Stimulated activated naive CD8-positive, alpha-beta T cell treated with anti-CD3 and anti-CD28 coated beads, Interleukin-15, Interleukin-2, amounts not matched to agents 100 ng/mL and 50 ng/mL, for 24 hours (primary cell): ENCODE data around the gene C4BPA.

Experiments
- H3K27ac Mint-ChIP-seq: one replicate; pipeline ENCODE4 v1.8.0; 2021; ENCODE audit warnings: mild to moderate bottlenecking, mixed read lengths
- H3K27me3 Mint-ChIP-seq: one replicate; pipeline ENCODE4 v1.8.0; 2021; ENCODE audit warnings: mixed read lengths
- H3K36me3 Mint-ChIP-seq: one replicate; pipeline ENCODE4 v1.8.0; 2021; ENCODE audit warnings: low read depth, mixed read lengths
- H3K4me1 Mint-ChIP-seq: one replicate; pipeline ENCODE4 v1.8.0; 2021; ENCODE audit warnings: low read depth, mixed read lengths
- H3K4me3 Mint-ChIP-seq: one replicate; pipeline ENCODE4 v1.8.0; 2021; ENCODE audit warnings: mild to moderate bottlenecking, mixed read lengths
- H3K9me3 Mint-ChIP-seq: one replicate; pipeline ENCODE4 v1.8.0; 2021; ENCODE audit warnings: mixed read lengths

The C4BPA gene

GRCh38 chr1:207103892-207104373 lies at the start of gene C4BPA:
Gene C4BPA (plus strand): TSS chr1:207104233. CDS start chr1:207113026, 8,793 bp downstream.
- Mint-ChIP-seq H3K27ac (no peak within 1 kb of the TSS), H3K4me3 (no peak within 1 kb of the TSS), H3K36me3 (no peaks in the 10 kb centered on the region), H3K9me3 (no peaks in the 10 kb centered on the region), H3K4me1 (no peaks in the 10 kb centered on the region), H3K27me3 (peaks cover 12% of the 10 kb centered on the region)

DNA sequence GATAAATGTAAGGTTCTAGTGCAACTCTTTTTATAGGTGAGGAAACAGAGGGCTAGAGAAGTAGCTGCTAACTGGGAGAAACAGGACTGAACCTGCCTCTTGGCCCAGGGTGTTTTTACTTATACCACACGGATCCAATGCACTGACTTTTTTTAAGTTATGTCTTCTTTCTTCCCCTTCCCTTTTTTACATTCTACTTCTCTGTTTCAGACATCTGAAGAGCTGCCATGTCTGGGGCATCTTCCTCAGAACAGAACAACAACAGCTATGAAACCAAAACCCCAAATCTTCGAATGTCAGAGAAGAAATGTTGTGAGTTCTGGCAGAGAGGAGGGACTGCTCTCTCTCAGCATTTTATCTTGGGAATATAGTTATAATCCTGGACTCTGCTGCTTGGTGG lies 49.5 kb upstream of the C4BPA start:
- no peaks in the 10 kb centered on the region for H3K27me3 Mint-ChIP-seq
- no peak overlapping the region for H3K27ac Mint-ChIP-seq
- peaks cover 44% of the 10 kb centered on the region for H3K4me1 Mint-ChIP-seq
- H3K9me3 Mint-ChIP-seq: no peaks in the 10 kb centered on the region
- H3K36me3 Mint-ChIP-seq: peaks cover 3% of the 10 kb centered on the region
- H3K4me3 Mint-ChIP-seq: no peak overlapping the region

DNA sequence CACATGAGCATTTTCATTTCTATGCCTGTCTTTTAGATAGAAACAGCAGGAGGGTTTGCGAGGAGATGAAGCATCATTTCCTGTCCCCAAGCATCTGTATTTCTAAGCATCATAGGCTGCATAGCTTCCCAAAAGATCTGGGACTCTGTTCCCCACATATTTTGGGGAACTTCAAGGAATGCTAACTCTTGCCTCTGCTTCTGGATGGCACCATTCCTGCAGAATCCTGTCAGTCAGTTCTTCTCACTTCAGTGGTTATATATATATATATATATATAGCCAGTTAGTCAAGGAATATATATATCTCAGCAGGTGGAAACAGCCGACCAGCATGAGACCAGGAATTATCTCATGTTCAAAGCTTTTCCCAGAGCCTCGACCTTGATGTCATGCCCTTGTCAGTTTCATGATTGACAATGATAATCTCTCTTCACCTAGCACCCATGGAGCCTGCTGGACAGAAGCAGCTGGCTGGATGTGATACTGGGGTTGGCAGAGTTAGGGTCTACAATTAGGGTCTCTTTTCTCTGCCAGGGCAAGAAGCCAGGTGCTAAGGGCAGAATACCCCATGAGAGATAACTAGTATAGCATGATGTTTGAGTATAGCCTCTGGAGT lies 48.5 kb upstream of the C4BPA start:
- H3K27ac Mint-ChIP-seq: no peak overlapping the region
- H3K9me3 Mint-ChIP-seq: no peaks in the 10 kb centered on the region
- no peaks in the 10 kb centered on the region for H3K27me3 Mint-ChIP-seq
- peaks cover 39% of the 10 kb centered on the region for H3K4me1 Mint-ChIP-seq
- H3K36me3 Mint-ChIP-seq: no peaks in the 10 kb centered on the region
- H3K4me3 Mint-ChIP-seq: no peak overlapping the region

- Mint-ChIP-seq H3K27me3 (no peaks in the 10 kb centered on the region), H3K4me3 (no peak overlapping the region), H3K27ac (no peak overlapping the region), H3K36me3 (no peaks in the 10 kb centered on the region), H3K9me3 (no peaks in the 10 kb centered on the region), H3K4me1 (peaks cover 31% of the 10 kb centered on the region)
These were observed 47.4 kb upstream of the C4BPA start for GRCh38 chr1:207056673-207057072.

- Mint-ChIP-seq H3K36me3 (peaks cover 7% of the 10 kb centered on the region), H3K27ac (no peak overlapping the region), H3K9me3 (no peaks in the 10 kb centered on the region)
These were observed 45.8 kb upstream of the C4BPA start for GRCh38 chr1:207058252-207058651.

DNA sequence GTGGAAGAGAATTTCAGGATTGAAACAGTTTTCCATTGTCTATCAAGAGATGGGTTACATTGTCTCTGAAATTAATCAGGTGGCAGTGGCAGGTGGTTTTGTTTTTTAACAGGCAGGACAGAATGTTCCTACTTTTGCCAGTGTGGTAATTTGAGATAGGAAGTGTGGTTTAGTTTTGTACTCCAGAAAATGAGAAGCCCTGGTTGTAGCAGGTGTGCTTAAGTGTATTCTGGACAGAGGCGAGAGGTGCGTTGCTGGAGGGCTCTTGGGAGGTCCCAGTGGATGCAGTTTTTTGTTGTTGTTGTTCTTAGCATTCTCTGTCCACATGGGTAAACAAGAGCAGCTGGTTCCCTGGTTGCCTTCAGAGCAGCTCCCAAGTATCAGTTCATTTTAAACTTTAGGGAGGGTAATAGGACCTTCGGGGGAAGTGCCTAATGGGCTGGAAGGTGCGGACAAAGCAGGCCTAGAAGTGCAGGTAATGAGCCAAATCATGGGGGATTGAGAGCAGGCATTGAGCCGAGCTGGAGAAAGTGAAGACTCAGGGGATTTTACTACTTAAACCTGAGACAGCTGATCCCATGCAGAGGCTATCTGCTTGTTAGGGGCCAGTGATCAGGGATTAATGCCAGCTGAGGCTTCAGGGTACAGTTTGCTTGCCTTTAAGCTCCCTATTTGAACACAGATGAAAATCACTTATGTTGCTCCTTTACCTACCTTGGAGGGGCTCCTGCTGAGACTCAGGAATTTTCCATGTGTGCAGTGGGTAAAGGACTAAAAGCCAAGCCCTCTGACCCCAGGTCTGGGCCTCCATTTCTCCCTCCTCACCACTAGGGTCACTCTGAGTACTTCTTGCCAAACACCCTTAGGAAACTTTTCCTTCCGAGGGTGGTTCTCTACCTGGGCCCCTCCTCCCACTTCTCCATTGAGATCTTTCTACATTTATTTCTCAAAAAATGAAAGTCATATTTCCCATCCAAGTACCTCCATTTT lies 44.9 kb upstream of the C4BPA start:
- Mint-ChIP-seq H3K36me3 (peaks cover 10% of the 10 kb centered on the region), H3K9me3 (no peaks in the 10 kb centered on the region), H3K4me1 (peaks cover 8% of the 10 kb centered on the region), H3K4me3 (no peak overlapping the region), H3K27ac (no peak overlapping the region), H3K27me3 (no peaks in the 10 kb centered on the region)

More at GRCh38 chr1:207058252-207058651, 45.8 kb upstream of the C4BPA start:
- no peaks in the 10 kb centered on the region for H3K27me3 Mint-ChIP-seq
- no peak overlapping the region for H3K4me3 Mint-ChIP-seq
- H3K4me1 Mint-ChIP-seq: peaks cover 15% of the 10 kb centered on the region

DNA sequence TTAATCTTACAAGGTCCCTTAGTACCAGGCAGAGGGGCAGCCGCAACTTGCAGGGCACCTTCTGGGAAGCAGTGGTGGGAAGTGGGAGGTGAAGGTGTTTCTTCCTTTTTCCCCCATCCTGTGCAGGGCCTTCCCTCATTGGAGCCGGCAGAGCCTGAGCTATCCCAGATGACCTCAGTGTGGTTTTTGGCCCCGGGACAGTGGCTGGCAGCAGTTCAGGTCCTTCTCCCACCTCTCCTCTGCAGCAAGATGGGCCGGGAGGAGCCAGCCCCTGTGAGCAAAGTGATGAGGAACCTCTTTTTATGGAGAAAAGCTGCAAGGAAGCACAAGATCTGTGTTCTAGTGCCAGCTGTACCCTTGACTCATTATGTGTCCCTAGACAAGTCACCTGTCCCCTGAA lies 44.2 kb upstream of the C4BPA start:
- Mint-ChIP-seq H3K4me3 (no peak overlapping the region), H3K4me1 (peaks cover 1% of the 10 kb centered on the region), H3K27ac (no peak overlapping the region), H3K27me3 (no peaks in the 10 kb centered on the region), H3K36me3 (peaks cover 10% of the 10 kb centered on the region), H3K9me3 (no peaks in the 10 kb centered on the region)

DNA sequence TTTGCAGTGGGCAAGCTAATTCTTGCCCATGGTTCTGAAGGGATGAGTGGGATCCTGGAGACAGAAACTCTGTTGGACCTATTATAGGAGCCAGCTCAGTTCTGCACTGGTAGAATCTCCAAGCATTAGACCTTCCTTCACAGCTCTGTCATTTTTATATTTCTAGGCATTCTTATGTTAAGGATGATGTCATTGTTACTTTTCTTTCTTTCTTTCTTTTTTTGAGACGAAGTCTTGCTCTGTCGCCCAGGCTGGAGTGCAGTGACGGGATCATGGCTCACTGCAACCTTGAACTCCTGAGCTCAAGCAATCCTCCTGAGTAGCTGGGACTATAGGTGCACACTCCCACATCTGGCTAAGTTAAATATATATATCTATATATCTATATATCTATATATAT lies 43.4 kb upstream of the C4BPA start:
- Mint-ChIP-seq H3K27me3 (no peaks in the 10 kb centered on the region), H3K4me3 (no peak overlapping the region), H3K9me3 (no peaks in the 10 kb centered on the region), H3K36me3 (peaks cover 10% of the 10 kb centered on the region), H3K4me1 (no peaks in the 10 kb centered on the region), H3K27ac (no peak overlapping the region)

- H3K27ac Mint-ChIP-seq: no peak overlapping the region
- H3K36me3 Mint-ChIP-seq: peaks cover 11% of the 10 kb centered on the region
- no peaks in the 10 kb centered on the region for H3K27me3 Mint-ChIP-seq
- H3K4me3 Mint-ChIP-seq: no peak overlapping the region
- H3K4me1 Mint-ChIP-seq: no peaks in the 10 kb centered on the region
- H3K9me3 Mint-ChIP-seq: no peaks in the 10 kb centered on the region
These were observed 42.0 kb upstream of the C4BPA start for GRCh38 chr1:207062058-207062457.

DNA sequence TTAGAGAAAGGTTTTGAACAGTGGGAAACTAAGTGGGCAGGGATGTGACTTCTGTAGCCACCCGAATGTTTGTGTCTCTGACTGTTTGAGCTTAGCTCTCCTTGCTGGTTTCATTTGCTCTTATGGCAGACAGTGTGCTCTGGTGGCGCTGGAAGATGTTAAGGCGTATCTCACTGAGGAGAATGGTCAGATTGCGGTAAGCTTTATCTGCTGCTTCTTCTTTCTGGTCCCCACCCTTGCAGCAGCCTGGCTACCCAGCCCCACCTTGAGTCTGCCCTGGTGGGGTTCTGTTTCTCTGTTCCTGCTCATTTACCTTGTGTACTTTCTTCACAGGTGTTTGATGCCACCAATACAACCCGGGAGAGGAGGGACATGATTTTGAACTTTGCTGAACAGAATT lies 41.0 kb upstream of the C4BPA start:
- Mint-ChIP-seq H3K36me3 (peaks cover 16% of the 10 kb centered on the region), H3K9me3 (no peaks in the 10 kb centered on the region), H3K27me3 (no peaks in the 10 kb centered on the region), H3K4me3 (no peak overlapping the region), H3K4me1 (no peaks in the 10 kb centered on the region), H3K27ac (no peak overlapping the region)

DNA sequence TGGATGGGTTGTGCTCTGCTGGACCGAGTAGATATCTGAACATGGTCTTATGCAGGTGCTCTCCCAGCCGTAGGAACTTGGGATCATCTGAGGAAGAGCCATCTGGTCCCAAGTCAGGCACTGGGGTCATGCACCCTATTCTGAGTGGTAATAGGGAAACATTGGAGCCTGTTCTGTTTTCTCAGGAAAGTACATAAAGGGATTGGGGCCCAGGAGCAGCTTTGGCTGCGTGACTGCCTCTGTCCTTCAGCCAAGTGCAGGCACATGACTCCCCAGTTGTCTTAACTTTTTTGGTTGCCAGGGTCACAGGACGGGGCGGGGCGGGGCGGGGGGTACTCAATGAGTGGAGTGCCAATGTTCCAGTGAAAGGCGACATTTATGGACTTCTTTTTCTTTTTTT lies 39.5 kb upstream of the C4BPA start:
- no peak overlapping the region for H3K27ac Mint-ChIP-seq
- no peaks in the 10 kb centered on the region for H3K27me3 Mint-ChIP-seq
- H3K4me1 Mint-ChIP-seq: peaks cover 8% of the 10 kb centered on the region
- peaks cover 25% of the 10 kb centered on the region for H3K36me3 Mint-ChIP-seq
- no peak overlapping the region for H3K4me3 Mint-ChIP-seq
- H3K9me3 Mint-ChIP-seq: no peaks in the 10 kb centered on the region

DNA sequence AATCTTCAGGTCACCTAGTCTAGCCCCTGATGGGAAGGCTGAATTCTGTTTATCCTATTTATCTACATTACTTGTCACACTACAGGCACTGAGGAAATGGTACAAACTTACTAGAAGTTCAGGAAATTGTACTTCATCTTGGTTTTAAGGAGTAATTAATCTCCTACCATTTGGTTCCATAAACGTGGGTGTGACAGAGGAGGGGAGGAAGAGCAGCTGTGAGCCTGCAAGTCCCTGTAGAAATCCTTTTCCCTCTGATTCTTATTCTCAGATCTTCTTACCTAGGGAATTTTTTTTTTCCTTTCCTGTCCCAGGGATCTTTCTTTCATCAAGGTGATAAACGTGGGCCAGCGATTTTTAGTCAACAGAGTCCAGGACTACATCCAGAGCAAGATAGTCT lies 36.8 kb upstream of the C4BPA start:
- Mint-ChIP-seq H3K27ac (no peak overlapping the region), H3K4me3 (no peak overlapping the region), H3K4me1 (peaks cover 31% of the 10 kb centered on the region)

GRCh38 chr1:207067665-207068064 lies 36.4 kb upstream of the C4BPA start:
- Mint-ChIP-seq H3K36me3 (peaks cover 24% of the 10 kb centered on the region), H3K27me3 (no peaks in the 10 kb centered on the region), H3K4me3 (no peak overlapping the region), H3K27ac (no peak overlapping the region), H3K4me1 (peaks cover 31% of the 10 kb centered on the region), H3K9me3 (no peaks in the 10 kb centered on the region)

More for the DNA sequence above, 36.8 kb upstream of the C4BPA start:
- H3K27me3 Mint-ChIP-seq: no peaks in the 10 kb centered on the region
- no peaks in the 10 kb centered on the region for H3K9me3 Mint-ChIP-seq
- peaks cover 28% of the 10 kb centered on the region for H3K36me3 Mint-ChIP-seq

DNA sequence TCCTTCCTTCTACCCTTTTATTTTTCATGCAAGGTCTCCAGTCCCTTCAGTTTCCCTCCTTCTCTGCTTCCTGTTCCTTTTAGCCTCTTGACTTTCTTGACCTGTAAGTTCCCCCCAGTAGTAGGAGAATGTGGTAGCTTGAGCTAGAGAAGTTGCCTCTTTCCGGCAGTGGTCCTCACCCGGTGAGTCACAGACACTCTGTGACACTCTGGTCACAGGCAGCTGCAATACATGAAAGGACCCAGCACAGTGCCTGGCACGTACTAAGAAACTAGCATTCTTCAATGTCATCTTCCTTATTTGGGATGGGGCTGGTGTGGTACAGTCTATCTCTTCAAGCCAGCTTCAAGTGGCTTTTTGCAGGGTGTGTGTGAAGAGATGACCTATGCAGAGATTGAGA lies 35.0 kb upstream of the C4BPA start:
- peaks cover 18% of the 10 kb centered on the region for H3K36me3 Mint-ChIP-seq
- H3K4me1 Mint-ChIP-seq: peaks cover 31% of the 10 kb centered on the region
- no peak overlapping the region for H3K27ac Mint-ChIP-seq
- H3K27me3 Mint-ChIP-seq: no peaks in the 10 kb centered on the region
- H3K9me3 Mint-ChIP-seq: no peaks in the 10 kb centered on the region
- H3K4me3 Mint-ChIP-seq: no peak overlapping the region

DNA sequence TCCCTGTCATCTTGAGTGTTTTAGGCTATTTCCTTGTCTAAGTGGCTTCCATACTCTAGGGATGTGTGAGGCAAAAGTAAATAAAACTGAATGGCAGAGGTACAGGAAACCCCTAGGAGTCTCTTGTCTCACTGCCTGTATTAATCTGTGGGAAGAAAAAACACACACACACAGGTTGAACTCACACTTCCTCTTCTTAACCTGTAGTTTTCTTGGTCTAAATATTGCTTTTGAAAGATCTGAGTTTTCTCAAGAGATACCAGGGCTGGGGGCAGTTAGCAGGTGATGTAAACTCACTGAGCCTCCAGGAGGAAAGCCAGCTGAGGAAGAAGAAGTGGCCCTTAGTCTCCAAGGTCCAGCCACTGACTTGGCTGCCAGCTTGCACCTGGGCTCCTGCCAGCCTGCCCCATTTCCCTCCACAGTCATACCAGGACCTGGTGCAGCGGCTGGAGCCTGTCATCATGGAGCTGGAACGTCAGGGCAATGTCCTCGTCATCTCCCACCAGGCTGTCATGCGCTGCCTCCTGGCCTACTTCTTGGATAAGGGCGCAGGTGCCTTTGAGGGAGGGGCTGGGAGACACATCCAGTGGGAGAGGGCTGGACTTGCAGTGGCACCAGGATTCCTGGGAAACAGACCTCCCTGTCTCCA lies 34.1 kb upstream of the C4BPA start:
- Mint-ChIP-seq H3K4me3 (no peak overlapping the region), H3K36me3 (peaks cover 18% of the 10 kb centered on the region), H3K27ac (no peak overlapping the region), H3K27me3 (no peaks in the 10 kb centered on the region), H3K4me1 (peaks cover 31% of the 10 kb centered on the region), H3K9me3 (no peaks in the 10 kb centered on the region)
